Neuronal stem cell (in vitro differentiated cells): ENCODE measurements around the gene NPTN.

Experiments used
- DNase-seq: peaks from one replicate; pipeline ENCODE4 v3.0.0-alpha.2; 2013; ENCODE audit warnings: low spot score
- H2AFZ ChIP-seq: one replicate; pipeline ENCODE4 v1.6.1; 2013; ENCODE audit warnings: mild to moderate bottlenecking, low read length, inconsistent platforms
- H2AK5ac ChIP-seq: 2 replicates; pipeline ENCODE4 v1.6.1; 2013; ENCODE audit warnings: low read depth, mild to moderate bottlenecking, inconsistent platforms, low read length, moderate library complexity, mixed read lengths
- H2BK120ac ChIP-seq: 2 replicates; pipeline ENCODE4 v1.6.1; 2013; ENCODE audit warnings: low read depth, mild to moderate bottlenecking, inconsistent platforms, low read length, moderate library complexity, mixed read lengths
- H2BK12ac ChIP-seq: one replicate; pipeline ENCODE4 v1.6.1; 2013; ENCODE audit warnings: low read length, inconsistent platforms
- H2BK15ac ChIP-seq: 2 replicates; pipeline ENCODE4 v1.6.1; 2013; ENCODE audit warnings: mild to moderate bottlenecking, low read length, inconsistent platforms, mixed read lengths
- H2BK5ac ChIP-seq: one replicate; pipeline ENCODE4 v1.6.1; 2013; ENCODE audit warnings: inconsistent platforms, mild to moderate bottlenecking, low read length, moderate library complexity
- H3K14ac ChIP-seq: one replicate; pipeline ENCODE4 v1.6.1; 2013; ENCODE audit warnings: low read length, inconsistent platforms
- H3K18ac ChIP-seq: 2 replicates; pipeline ENCODE4 v1.6.1; 2013; ENCODE audit warnings: low read length, inconsistent platforms
- H3K23ac ChIP-seq: 2 replicates; pipeline ENCODE4 v1.6.1; 2013; ENCODE audit warnings: low read depth, mild to moderate bottlenecking, mixed read lengths, low read length, inconsistent platforms; ENCODE audit not compliant: poor library complexity
- H3K27ac ChIP-seq: replicated peaks from 3 replicates; pipeline ENCODE4 v1.5.1; 2013; ENCODE audit warnings: low read length, inconsistent platforms
- H3K27me3 ChIP-seq, 3 experiments: 2 replicates each; pipeline ENCODE4 v1.6.1; 2013; ENCODE audit warnings: low read length in 3 of 3, mild to moderate bottlenecking in 2 of 3, inconsistent platforms in 1 of 3, low read depth in 1 of 3, mixed read lengths in 1 of 3, moderate library complexity in 1 of 3; ENCODE audit not compliant: control insufficient read depth in 3 of 3, insufficient read depth in 3 of 3
- H3K36me3 ChIP-seq, 2 donors: replicated peaks in 1 of 2; 2 replicates each; pipeline ENCODE4 v1.6.1; 2013; ENCODE audit warnings: low read length in 2 of 2; ENCODE audit not compliant: control insufficient read depth in 2 of 2, insufficient read depth in 2 of 2
- H3K4ac ChIP-seq: 2 replicates; pipeline ENCODE4 v1.6.1; 2013; ENCODE audit warnings: inconsistent platforms, mild to moderate bottlenecking, low read length, moderate library complexity
- H3K4me1 ChIP-seq, 2 donors: 1 replicate in 1 of 2; 2 replicates in 1 of 2; pipeline ENCODE4 v1.6.1; 2013; ENCODE audit warnings: low read length in 2 of 2, low read depth in 1 of 2; ENCODE audit not compliant: control insufficient read depth in 2 of 2, insufficient read depth in 1 of 2
- H3K4me2 ChIP-seq: one replicate; pipeline ENCODE4 v1.6.1; 2013; ENCODE audit warnings: mild to moderate bottlenecking, low read length, inconsistent platforms; ENCODE audit not compliant: insufficient read depth, poor library complexity, severe bottlenecking
- H3K4me3 ChIP-seq, 2 donors: 2 replicates each; pipeline ENCODE4 v1.5.1; 2013; ENCODE audit warnings: low read length in 2 of 2, mild to moderate bottlenecking in 2 of 2, inconsistent platforms in 1 of 2, moderate library complexity in 1 of 2
- H3K79me1 ChIP-seq: one replicate; pipeline ENCODE4 v1.6.1; 2013; ENCODE audit warnings: low read depth, mild to moderate bottlenecking, inconsistent platforms, low read length, moderate library complexity
- H3K9ac ChIP-seq: one replicate; pipeline ENCODE4 v1.6.1; 2013; ENCODE audit warnings: mild to moderate bottlenecking, low read depth, low read length, inconsistent platforms; ENCODE audit not compliant: poor library complexity
- H3K9me3 ChIP-seq, 2 donors: replicated peaks in 1 of 2; 2 replicates each; pipeline versions ENCODE3 to v1.6.1; 2013; ENCODE audit warnings: low read length in 2 of 2, mild to moderate bottlenecking in 2 of 2, inconsistent platforms in 1 of 2, low read depth in 1 of 2, mixed read lengths in 1 of 2, moderate library complexity in 1 of 2; ENCODE audit not compliant: control insufficient read depth in 2 of 2, insufficient read depth in 1 of 2
- H4K8ac ChIP-seq: one replicate; pipeline ENCODE4 v1.6.1; 2013; ENCODE audit warnings: low read depth, mild to moderate bottlenecking, inconsistent platforms, low read length, moderate library complexity
- H4K91ac ChIP-seq: one replicate; pipeline ENCODE4 v1.6.1; 2013; ENCODE audit warnings: low read length, low read depth, mild to moderate bottlenecking, inconsistent platforms; ENCODE audit not compliant: poor library complexity
- WGBS, 2 donors: extraction: QIAGEN DNeasy Blood & Tissue Kit; methylation state at CpG; one replicate each; pipeline ENCODE4 v1.1.7; 2013; ENCODE audit warnings: missing lambda C conversion rate in 2 of 2, mixed read lengths in 1 of 2; ENCODE audit not compliant: insufficient read length in 2 of 2, insufficient replicate concordance in 1 of 2; ENCODE audit errors: extremely low coverage in 2 of 2; 5-methylcytosine and 5-hydroxymethylcytosine counted together

Gene NPTN

GRCh38 chr15:73660455-73660854 lies 27.3 kb upstream of the NPTN start:
- Histone ChIP-seq H3K18ac (no peak overlapping the region), H3K23ac (no peak overlapping the region), H4K91ac (no peak overlapping the region), H3K9ac (no peak overlapping the region), H2AK5ac (no peak overlapping the region), H3K36me3 (no peaks in the 10 kb centered on the region), H3K79me1 (no peaks in the 10 kb centered on the region), H2AFZ (no peak overlapping the region), H3K4me1 (no peaks in the 10 kb centered on the region), H3K4me2 (no peak overlapping the region), H4K8ac (no peak overlapping the region), H3K4ac (no peak overlapping the region), H3K9me3 (peaks cover 3% of the 10 kb centered on the region in 2 donors), H3K4me3 (no peak overlapping the region), H3K27me3 (peaks cover 0 to 5% (median 0%) of the 10 kb centered on the region in 3 experiments), H2BK120ac (no peak overlapping the region), H2BK5ac (no peak overlapping the region), H2BK15ac (no peak overlapping the region), H3K14ac (no peak overlapping the region), H3K27ac (no peak overlapping the region), H2BK12ac (no peak overlapping the region)
- no peak for DNase-seq

- H3K79me1 ChIP-seq, result no peaks in the 10 kb centered on the region
- peaks cover 3% of the 10 kb centered on the region in 2 donors for H3K9me3 ChIP-seq
- no peak overlapping the region for H3K4ac ChIP-seq
- no peak overlapping the region for H2BK120ac ChIP-seq
- no peak overlapping the region for H3K27ac ChIP-seq
- H2BK5ac ChIP-seq, result no peak overlapping the region
- no peak overlapping the region for H3K9ac ChIP-seq
- H4K91ac ChIP-seq, result no peak overlapping the region
- H2AK5ac ChIP-seq, result no peak overlapping the region
- H2BK15ac ChIP-seq, result no peak overlapping the region
- no peaks in the 10 kb centered on the region for H3K36me3 ChIP-seq
- H4K8ac ChIP-seq, result no peak overlapping the region
- no CpG with 5 or more reads among the region's 1 CpG for WGBS, 2 donors
- no peak overlapping the region for H2BK12ac ChIP-seq
- H3K4me1 ChIP-seq, result no peaks in the 10 kb centered on the region
- H3K18ac ChIP-seq, result no peak overlapping the region
- no peak overlapping the region for H2AFZ ChIP-seq
- H3K4me3 ChIP-seq, result no peak overlapping the region
- no peak overlapping the region for H3K14ac ChIP-seq
- no peak for DNase-seq
- no peak overlapping the region for H3K23ac ChIP-seq
- H3K27me3 ChIP-seq, result peaks cover 0 to 7% (median 0%) of the 10 kb centered on the region in 3 experiments
- H3K4me2 ChIP-seq, result no peak overlapping the region
These were observed 25.5 kb upstream of the NPTN start for GRCh38 chr15:73658645-73659044.

GRCh38 chr15:73655724-73656123 lies 22.5 kb upstream of the NPTN start:
- Histone ChIP-seq H2BK15ac (no peak overlapping the region), H3K9me3 (no peaks in the 10 kb centered on the region), H3K4me1 (no peaks in the 10 kb centered on the region), H3K4ac (no peak overlapping the region), H3K23ac (no peak overlapping the region), H3K18ac (no peak overlapping the region), H2BK120ac (no peak overlapping the region), H2BK12ac (no peak overlapping the region), H2BK5ac (no peak overlapping the region), H3K14ac (no peak overlapping the region), H2AK5ac (no peak overlapping the region), H2AFZ (no peak overlapping the region), H3K4me3 (no peak overlapping the region), H3K9ac (no peak overlapping the region), H3K27ac (no peak overlapping the region), H3K27me3 (peaks cover 0 to 3% (median 0%) of the 10 kb centered on the region in 3 experiments), H3K36me3 (no peaks in the 10 kb centered on the region), H4K8ac (no peak overlapping the region), H3K4me2 (no peak overlapping the region), H3K79me1 (no peaks in the 10 kb centered on the region), H4K91ac (no peak overlapping the region)
- DNase-seq, result no peak
- 100% methylated on average over 1 of the region's 2 CpGs; no CpG with 5 or more reads in 1 of the 2 donors for WGBS, 2 donors

- Histone ChIP-seq H4K8ac (no peak overlapping the region), H3K4me3 (no peak overlapping the region), H2BK5ac (no peak overlapping the region), H2BK12ac (no peak overlapping the region), H3K9ac (no peak overlapping the region), H3K79me1 (no peaks in the 10 kb centered on the region), H2AK5ac (no peak overlapping the region), H2BK15ac (no peak overlapping the region), H4K91ac (no peak overlapping the region), H3K18ac (no peak overlapping the region), H3K9me3 (no peaks in the 10 kb centered on the region), H3K36me3 (no peaks in the 10 kb centered on the region), H3K27ac (no peak overlapping the region), H3K14ac (no peak overlapping the region), H3K4me2 (no peak overlapping the region), H3K27me3 (peaks cover 0 to 3% (median 0%) of the 10 kb centered on the region in 3 experiments), H2AFZ (no peak overlapping the region), H2BK120ac (no peak overlapping the region), H3K4ac (no peak overlapping the region), H3K4me1 (no peaks in the 10 kb centered on the region), H3K23ac (no peak overlapping the region)
- DNase-seq, result no peak
- WGBS, 2 donors, result no CpG with 5 or more reads among the region's 3 CpGs
These were observed 21.5 kb upstream of the NPTN start for GRCh38 chr15:73654659-73655058.
